Measurements from ENCODE around the gene TMEM209.
A peak's percentile ranks its signal among the peaks of the same experiment; 100 is the strongest.
"Not testable (repeated sequence)": the region's sequence is repeated elsewhere in the genome, so short reads cannot be mapped to it uniquely, and the experiment has no call there.

The TMEM209 gene

GRCh38 chr7:130205084-130205947 is at the start of gene TMEM209:
Gene TMEM209 (minus strand): TSS chr7:130205406. CDS start chr7:130205375, 31 bp downstream.
- DNase-seq: peak; percentile 50

- DNase-seq: no peak
Measured at GRCh38 chr7:130254555-130254954, 49.3 kb upstream of the TMEM209 start.

- not testable (repeated sequence) for DNase-seq
Measured at GRCh38 chr7:130249626-130250025, 44.4 kb upstream of the TMEM209 start.

GRCh38 chr7:130248842-130249241 is 43.6 kb upstream of the TMEM209 start:
- not testable (repeated sequence) for DNase-seq

GRCh38 chr7:130246491-130246890 is 41.3 kb upstream of the TMEM209 start:
- not testable (repeated sequence) for DNase-seq

GRCh38 chr7:130243486-130243885 is 38.3 kb upstream of the TMEM209 start:
- not testable (repeated sequence) for DNase-seq

GRCh38 chr7:130242198-130243014 is 37.2 kb upstream of the TMEM209 start:
- peak; percentile 27 for DNase-seq

GRCh38 chr7:130240240-130240639 is 35.0 kb upstream of the TMEM209 start:
- no peak for DNase-seq

- not testable (repeated sequence) for DNase-seq
Measured at GRCh38 chr7:130236361-130236760, 31.2 kb upstream of the TMEM209 start.

- DNase-seq: no peak
Measured at GRCh38 chr7:130234078-130234477, 28.9 kb upstream of the TMEM209 start.

- DNase-seq: no peak
Measured at GRCh38 chr7:130232209-130232608, 27.0 kb upstream of the TMEM209 start.

- DNase-seq: no peak
Measured at GRCh38 chr7:130231792-130232191, 26.6 kb upstream of the TMEM209 start.

- DNase-seq: not testable (repeated sequence)
Measured at GRCh38 chr7:130229981-130230380, 24.8 kb upstream of the TMEM209 start.

GRCh38 chr7:130228840-130229502 is 23.8 kb upstream of the TMEM209 start:
- no peak for DNase-seq

GRCh38 chr7:130227883-130228575 is 22.8 kb upstream of the TMEM209 start:
- no peak for DNase-seq

- no peak for DNase-seq
Measured at GRCh38 chr7:130226333-130226732, 21.1 kb upstream of the TMEM209 start.

GRCh38 chr7:130224923-130225322 is 19.7 kb upstream of the TMEM209 start:
- not testable (repeated sequence) for DNase-seq

GRCh38 chr7:130224210-130224609 is 19.0 kb upstream of the TMEM209 start:
- no peak for DNase-seq

GRCh38 chr7:130223646-130224045 is 18.4 kb upstream of the TMEM209 start:
- no peak for DNase-seq

GRCh38 chr7:130221746-130222145 is 16.5 kb upstream of the TMEM209 start:
- DNase-seq: no peak

- DNase-seq: no peak
Measured at GRCh38 chr7:130219871-130220270, 14.7 kb upstream of the TMEM209 start.

- DNase-seq: no peak
Measured at GRCh38 chr7:130218806-130219620, 13.8 kb upstream of the TMEM209 start.

Measured in 8988T (cell line).